OCI-LY7 (cell line): Measurements from ENCODE around the gene KLF12. TPM values are rescaled to one million over a fixed set of nuclear protein-coding genes. Genes with fewer than 3 reads are reported as not detected.

Experiments
- BruUV-seq: library from RNA; stranded (reverse); fragments of 400-500 nt; replicated peaks from 2 replicates; lab custom pipeline; 2021; lab: Mats Ljungman, UMichigan
- CTCF ChIA-PET: fragments of 300-600 bp; sonication (Branson Sonifier 250); formaldehyde crosslinking; loops from one replicate; lab custom pipeline; 2022; ENCODE audit warnings: antibody characterized with exemption; ENCODE audit not compliant: unreplicated experiment; lab: Charles Lee
- POLR2A ChIA-PET: fragments of 300-600 bp; sonication (Branson Sonifier 250); formaldehyde crosslinking; loops from one replicate; lab custom pipeline; 2022; ENCODE audit warnings: antibody characterized with exemption; lab: Charles Lee
- DNase-seq: peaks from one replicate; pipeline ENCODE4 v3.0.0-alpha.2; 2015; ENCODE audit warnings: low spot score
- H2AFZ ChIP-seq: fragments of 200-600 bp; sonication (generic), shearing (Covaris generic); 2 replicates; pipeline ENCODE4 v1.6.1; 2014; ENCODE audit warnings: mild to moderate bottlenecking, antibody characterized with exemption, low read length, moderate library complexity
- H3K27ac ChIP-seq: fragments of 200-600 bp; sonication (generic); 2 replicates; pipeline ENCODE4 v1.5.1; 2014; ENCODE audit warnings: mixed run types, low read depth, mild to moderate bottlenecking, moderate library complexity, low read length, inconsistent platforms; ENCODE audit not compliant: poor library complexity, severe bottlenecking
- H3K36me3 ChIP-seq: fragments of 200-600 bp; sonication (generic); 2 replicates; pipeline ENCODE4 v1.6.1; 2014; ENCODE audit warnings: mild to moderate bottlenecking, antibody characterized with exemption, low read length, moderate library complexity, mixed read lengths; ENCODE audit not compliant: insufficient read depth
- H3K4me1 ChIP-seq: fragments of 200-600 bp; sonication (generic); 2 replicates; pipeline ENCODE4 v1.5.1; 2014; ENCODE audit warnings: mild to moderate bottlenecking, low read length; ENCODE audit not compliant: insufficient read depth, poor library complexity, severe bottlenecking
- H3K4me2 ChIP-seq: fragments of 200-600 bp; sonication (generic); 2 replicates; pipeline ENCODE4 v1.6.1; 2014; ENCODE audit warnings: mild to moderate bottlenecking, low read length
- H3K4me3 ChIP-seq: fragments of 200-600 bp; sonication (generic); 2 replicates; pipeline ENCODE4 v1.5.1; 2014; ENCODE audit warnings: mild to moderate bottlenecking, low read depth, low read length; ENCODE audit not compliant: poor library complexity, severe bottlenecking
- H3K79me2 ChIP-seq: fragments of 200-600 bp; sonication (generic); 2 replicates; pipeline ENCODE4 v1.6.1; 2016; ENCODE audit warnings: low read depth, mild to moderate bottlenecking, low read length, moderate library complexity, mixed read lengths; ENCODE audit not compliant: insufficient read depth
- H3K9me2 ChIP-seq: fragments of 200-600 bp; sonication (generic); 2 replicates; pipeline ENCODE4 v1.6.1; 2016; ENCODE audit warnings: mild to moderate bottlenecking, low read length, mixed read lengths; ENCODE audit not compliant: insufficient read depth
- H3K9me3 ChIP-seq: fragments of 200-600 bp; sonication (generic); 2 replicates; pipeline ENCODE4 v1.6.1; 2014; ENCODE audit warnings: mild to moderate bottlenecking, mixed run types, low read length, mixed read lengths
- H4K20me1 ChIP-seq: fragments of 200-600 bp; sonication (generic); 2 replicates; pipeline ENCODE4 v1.6.1; 2014; ENCODE audit warnings: mild to moderate bottlenecking, antibody characterized with exemption, low read length, moderate library complexity, mixed read lengths; ENCODE audit not compliant: insufficient read depth
- CTCF ChIP-seq: fragments of 200-600 bp; sonication (generic); conservative IDR thresholded peaks from 2 replicates; pipeline ENCODE4 v1.5.1; 2014; ENCODE audit warnings: mild to moderate bottlenecking, antibody characterized with exemption, low read length, moderate library complexity, mixed read lengths
- EZH2phosphoT487 ChIP-seq: fragments of 200-600 bp; sonication (generic); IDR thresholded peaks from 2 replicates; pipeline ENCODE4 v1.6.1; 2018; ENCODE audit warnings: low read depth, borderline replicate concordance, mild to moderate bottlenecking, mixed run types, antibody characterized with exemption, low read length, moderate library complexity, mixed read lengths
- intact Hi-C: fragments of 100-400 bp; cut with micrococcal nuclease; formaldehyde crosslinking; loops from one replicate; pipeline ENCODE4 v1.10.0; 2022; ENCODE audit not compliant: unreplicated experiment
- total RNA-seq, 2 experiments: library from RNA; depleted of rRNA in 1 of 2; stranded (reverse); fragments of >200 nt in 1 of 2; shearing (Covaris generic) in 1 of 2; gene quantifications; 2 replicates each; pipeline ENCODE4 v1.2.3, GENCODE V29; 2014 to 2022

Gene KLF12
- total RNA-seq, 2 experiments from 2014 or later = 13.3 to 40.1 TPM

- Histone ChIP-seq H4K20me1 (peaks cover 16% of the 10 kb centered on the region), H3K27ac (peak overlapping the region; percentile 90), H3K9me2 (no peaks in the 10 kb centered on the region), H3K4me3 (peak overlapping the region; percentile 86), H3K4me1 (peaks cover 68% of the 10 kb centered on the region), H3K4me2 (peak overlapping the region; percentile 92), H3K79me2 (peaks cover 90% of the 10 kb centered on the region), H3K36me3 (no peaks in the 10 kb centered on the region), H2AFZ (no peak overlapping the region; the same call in 1 of the 2 replicates), H3K9me3 (no peaks in the 10 kb centered on the region)
- ChIA-PET CTCF (no interaction called here), POLR2A (interaction anchor here (0.6 to 1.6 kb wide), 10 partner anchors 9 to 1289 kb away, joined by 3 to 6 read pairs (median 3); no protein-coding TSS in a partner anchor)
- no peak for TF ChIP-seq CTCF
- TF ChIP-seq EZH2phosphoT487 = no peak
- peak; percentile 43 for DNase-seq
- intact Hi-C loops = loop anchor here (5.0 kb wide), 1 partner anchor 362 kb away; no protein-coding TSS in a partner anchor
- no TSS peak for BruUV-seq
These were observed 4.6 kb downstream of the KLF12 start for GRCh38 chr13:74129500-74130191.

- no peaks in the 10 kb centered on the region for H3K36me3 ChIP-seq
- peaks cover 100% of the 10 kb centered on the region for H3K79me2 ChIP-seq
- H3K4me3 ChIP-seq = peak overlapping the region; percentile 40
- H3K27ac ChIP-seq = peak overlapping the region; percentile 90
- TF ChIP-seq EZH2phosphoT487 (no peak), CTCF (no peak)
- H3K9me2 ChIP-seq = no peaks in the 10 kb centered on the region
- intact Hi-C loops = no loop called here
- peaks cover 82% of the 10 kb centered on the region for H3K4me1 ChIP-seq
- ChIA-PET POLR2A (interaction anchor here (0.6 to 2.1 kb wide), 8 partner anchors 20 to 210 kb away, joined by 3 to 7 read pairs (median 4); no protein-coding TSS in a partner anchor), CTCF (no interaction called here)
- H4K20me1 ChIP-seq = peaks cover 16% of the 10 kb centered on the region
- H2AFZ ChIP-seq = peak overlapping the region; percentile 7; the same call in 1 of the 2 replicates
- no peak for DNase-seq
- no peaks in the 10 kb centered on the region for H3K9me3 ChIP-seq
- BruUV-seq = no TSS peak
- H3K4me2 ChIP-seq = peak overlapping the region; percentile 92
These were observed 5.9 kb downstream of the KLF12 start for GRCh38 chr13:74128156-74128767.
